ENCODE measurements around the gene MPEG1. TPM values are rescaled to one million over a fixed set of nuclear protein-coding genes. Genes with fewer than 3 reads are reported as not detected.

Gene MPEG1, protein sequence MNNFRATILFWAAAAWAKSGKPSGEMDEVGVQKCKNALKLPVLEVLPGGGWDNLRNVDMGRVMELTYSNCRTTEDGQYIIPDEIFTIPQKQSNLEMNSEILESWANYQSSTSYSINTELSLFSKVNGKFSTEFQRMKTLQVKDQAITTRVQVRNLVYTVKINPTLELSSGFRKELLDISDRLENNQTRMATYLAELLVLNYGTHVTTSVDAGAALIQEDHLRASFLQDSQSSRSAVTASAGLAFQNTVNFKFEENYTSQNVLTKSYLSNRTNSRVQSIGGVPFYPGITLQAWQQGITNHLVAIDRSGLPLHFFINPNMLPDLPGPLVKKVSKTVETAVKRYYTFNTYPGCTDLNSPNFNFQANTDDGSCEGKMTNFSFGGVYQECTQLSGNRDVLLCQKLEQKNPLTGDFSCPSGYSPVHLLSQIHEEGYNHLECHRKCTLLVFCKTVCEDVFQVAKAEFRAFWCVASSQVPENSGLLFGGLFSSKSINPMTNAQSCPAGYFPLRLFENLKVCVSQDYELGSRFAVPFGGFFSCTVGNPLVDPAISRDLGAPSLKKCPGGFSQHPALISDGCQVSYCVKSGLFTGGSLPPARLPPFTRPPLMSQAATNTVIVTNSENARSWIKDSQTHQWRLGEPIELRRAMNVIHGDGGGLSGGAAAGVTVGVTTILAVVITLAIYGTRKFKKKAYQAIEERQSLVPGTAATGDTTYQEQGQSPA
- total RNA-seq, result not detected

DNA sequence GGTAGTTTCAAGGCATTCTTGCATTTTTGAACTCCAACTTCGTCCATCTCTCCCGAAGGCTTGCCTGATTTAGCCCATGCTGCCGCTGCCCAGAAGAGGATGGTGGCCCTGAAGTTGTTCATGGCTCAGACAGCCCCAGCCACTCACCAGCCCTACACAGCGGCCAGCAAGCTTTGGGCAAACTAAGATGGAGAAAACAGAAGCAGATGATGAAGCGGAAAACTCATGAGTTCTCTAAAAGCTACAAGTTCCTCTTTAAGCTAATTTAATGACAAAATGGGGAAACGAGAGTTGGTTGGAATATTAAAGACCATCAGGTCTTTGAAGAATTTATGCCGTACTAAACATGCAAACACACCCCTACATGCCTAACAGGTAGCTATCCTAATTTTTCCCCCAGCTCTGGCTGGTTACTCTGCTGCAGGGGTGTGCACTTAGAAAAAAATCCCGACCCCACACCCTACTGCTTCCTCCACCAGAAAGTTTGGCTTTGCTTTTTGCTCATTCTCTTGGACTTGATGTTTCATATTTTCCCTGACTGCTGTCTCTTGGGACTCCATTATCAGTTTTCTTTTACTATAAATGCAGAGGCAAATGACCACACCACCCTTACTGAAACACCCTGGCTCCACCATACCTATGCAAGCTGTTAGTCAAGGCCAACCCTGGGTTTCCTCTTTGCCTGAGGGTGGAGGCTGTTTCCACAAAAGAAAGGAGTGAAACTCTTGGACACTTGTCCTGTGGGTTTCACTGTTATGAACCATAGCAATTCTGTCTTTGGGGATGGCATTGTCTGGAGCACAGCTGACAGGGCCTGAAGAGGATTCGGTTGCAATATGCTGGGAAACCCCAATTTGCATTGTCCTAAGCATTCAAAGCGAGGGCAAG, at the start of gene MPEG1:
TSS of gene MPEG1 (minus strand) at position 184 of the 888 bp plus-strand sequence. CDS start at position 122, 62 bp downstream.
- DNase-seq, result no peak

DNA sequence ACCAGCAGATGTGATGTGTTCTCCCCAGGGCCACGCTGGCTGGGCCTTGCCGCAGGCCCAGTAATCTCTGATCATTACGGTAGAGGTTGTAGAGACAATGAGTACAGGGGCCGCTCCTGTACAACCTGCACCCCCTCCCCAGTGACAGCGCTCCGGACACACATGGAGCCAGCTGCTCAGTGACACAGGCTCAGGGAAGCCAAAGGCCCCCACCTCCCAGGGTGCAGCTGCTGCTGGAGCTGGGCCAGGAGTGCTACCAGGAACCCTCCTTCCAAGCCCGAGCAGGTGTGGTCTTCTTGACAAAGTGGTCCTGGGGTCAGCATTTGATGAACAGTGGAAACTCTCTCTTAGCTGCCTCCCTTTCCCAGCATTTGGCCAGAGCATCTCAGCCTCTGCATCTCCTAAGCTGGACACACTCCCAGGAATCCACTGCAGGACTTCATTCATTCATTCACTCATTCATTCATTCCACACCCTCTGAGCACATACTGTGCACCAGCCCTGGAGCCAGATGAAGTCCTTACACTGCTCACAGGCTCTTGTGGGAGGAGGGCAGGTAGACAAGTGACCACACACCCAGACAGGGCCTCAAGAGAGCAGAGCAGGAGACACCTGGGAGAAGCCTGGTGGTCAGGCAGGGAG, 49.6 kb upstream of the MPEG1 start:
- DNase-seq, result no peak

- DNase-seq, result no peak
These were observed 48.4 kb upstream of the MPEG1 start for GRCh38 chr11:59261150-59261549.

- no peak for DNase-seq
These were observed 47.2 kb upstream of the MPEG1 start for GRCh38 chr11:59259867-59260475.

DNA sequence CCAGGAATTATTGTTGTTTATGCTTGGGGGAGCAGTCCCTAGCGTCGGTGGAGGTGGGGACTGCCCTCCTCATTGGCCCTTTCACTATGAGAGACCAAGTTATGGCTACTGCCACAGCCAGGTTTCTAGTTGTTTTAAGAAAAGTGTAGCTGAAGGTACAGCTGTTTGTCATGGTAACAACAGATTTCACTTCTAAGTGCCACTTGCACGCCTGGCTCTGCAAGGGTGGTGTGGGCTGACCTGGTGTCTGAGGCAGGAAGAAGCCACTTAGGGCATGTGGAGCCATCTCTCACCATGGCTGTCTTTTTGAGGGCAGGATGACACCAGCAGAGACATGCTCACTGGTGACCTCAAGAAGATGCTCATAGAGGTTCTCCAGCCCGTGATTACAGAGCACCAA, 46.3 kb upstream of the MPEG1 start:
- DNase-seq, result no peak

DNA sequence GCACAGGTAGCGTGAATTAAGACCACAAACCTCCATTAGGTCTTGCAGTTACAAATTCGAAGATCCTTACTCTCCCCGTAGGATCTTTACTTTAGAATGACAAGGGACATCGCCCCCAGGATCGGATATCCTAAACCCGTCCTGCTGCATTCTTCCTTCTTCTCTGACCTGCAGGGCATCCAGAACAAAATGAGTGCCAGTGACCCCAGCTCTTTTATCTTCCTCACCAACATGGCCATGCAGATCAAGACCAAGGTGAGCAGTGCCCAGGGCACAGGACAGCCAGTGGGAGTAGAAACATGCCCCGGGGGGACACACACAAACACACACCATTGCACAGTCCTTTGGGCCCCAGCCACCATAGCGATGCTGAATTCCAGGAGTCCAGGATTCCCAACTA, 42.6 kb upstream of the MPEG1 start:
- DNase-seq, result no peak

GRCh38 chr11:59254286-59254685, 41.6 kb upstream of the MPEG1 start:
- DNase-seq, result no peak

- DNase-seq, result no peak
These were observed 40.3 kb upstream of the MPEG1 start for GRCh38 chr11:59253001-59253400.

- no peak for DNase-seq
These were observed 36.8 kb upstream of the MPEG1 start for GRCh38 chr11:59249535-59249934.

DNA sequence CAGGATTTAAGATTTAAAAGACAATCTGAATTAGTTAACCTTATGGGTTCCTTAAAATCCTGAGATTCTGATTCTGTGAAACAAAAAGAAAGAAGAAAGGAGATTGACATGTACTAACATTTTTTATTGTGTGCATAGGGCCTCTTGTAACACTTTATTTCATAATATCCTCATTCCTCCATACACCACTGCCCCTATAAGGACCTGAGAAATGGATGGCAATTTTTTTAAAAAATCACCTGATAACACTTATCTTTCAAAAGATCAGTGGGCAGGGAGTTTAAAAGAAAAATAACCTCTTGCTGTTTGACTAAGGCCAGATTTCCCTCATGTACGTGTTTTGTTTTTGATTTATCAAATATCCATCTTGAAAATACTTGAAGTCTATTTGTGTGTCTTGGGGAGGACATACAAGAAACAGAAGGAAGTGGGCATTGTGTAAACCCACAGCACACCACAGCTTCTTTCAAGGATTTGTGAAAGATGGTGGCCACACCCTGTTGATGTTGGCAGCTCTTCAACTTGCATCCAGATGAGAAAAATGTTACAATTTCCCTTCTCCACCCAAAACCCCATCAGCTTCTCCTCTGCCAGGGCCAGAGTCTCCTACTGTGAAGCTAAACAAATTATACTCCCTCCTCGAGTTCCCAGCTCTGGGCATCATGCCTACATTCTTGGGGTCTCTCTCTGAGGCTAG, 35.0 kb upstream of the MPEG1 start:
- DNase-seq, result no peak

DNA sequence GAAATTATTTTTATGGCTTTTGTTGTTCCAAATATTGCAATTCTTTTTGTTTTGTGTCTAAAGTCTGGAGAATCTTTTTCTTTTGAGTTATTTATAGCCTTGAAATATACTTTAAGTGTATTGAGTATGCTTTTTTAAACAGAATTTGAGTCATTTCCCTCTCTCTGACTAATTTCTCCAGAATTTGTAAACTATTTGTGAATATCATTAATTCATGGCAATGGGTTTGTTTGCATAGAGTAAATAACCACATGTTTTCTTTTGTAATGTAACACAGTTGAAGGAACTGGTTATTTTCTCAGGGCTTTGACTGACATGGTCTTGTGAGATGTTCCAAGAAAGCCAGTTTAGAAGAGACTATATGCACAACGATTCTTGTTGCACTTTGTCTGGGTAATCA, 30.9 kb upstream of the MPEG1 start:
- no peak for DNase-seq

DNA sequence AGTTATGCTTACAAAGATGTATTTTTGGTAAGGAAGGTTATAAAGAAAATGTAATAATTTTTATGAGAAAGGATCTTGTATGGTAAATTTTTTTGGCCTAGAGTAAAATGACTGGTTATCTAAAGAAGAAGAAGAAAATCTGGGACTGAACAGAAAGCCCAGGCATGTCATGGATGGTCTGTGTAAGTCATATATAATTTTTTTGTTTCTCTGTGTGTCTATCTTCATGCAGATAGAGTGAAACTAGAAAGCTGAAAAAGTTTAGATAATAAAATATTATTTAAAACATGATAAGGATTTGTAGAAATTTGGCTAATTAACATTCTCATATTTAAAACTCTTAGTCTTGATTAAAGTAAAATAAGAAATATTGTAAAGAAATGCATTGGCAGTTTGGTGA, 27.6 kb upstream of the MPEG1 start:
- no peak for DNase-seq

DNA sequence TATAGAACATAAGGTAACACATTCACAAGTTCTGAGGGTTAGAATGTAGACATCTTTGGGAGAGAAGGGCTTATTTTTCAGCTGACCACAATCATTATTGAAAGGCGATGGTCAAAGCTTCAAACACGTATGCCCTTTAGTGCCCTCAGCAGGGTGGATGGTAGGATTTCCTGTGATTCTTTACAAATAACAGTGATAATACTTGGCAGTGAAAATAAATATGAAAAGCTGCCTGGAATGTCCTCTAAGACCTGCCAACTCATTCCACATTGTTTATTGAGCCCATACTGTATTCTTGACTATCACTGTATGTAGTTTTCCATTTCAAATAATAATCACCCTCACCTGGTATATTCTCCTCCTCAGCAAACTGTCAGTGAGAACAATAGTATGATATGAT, 13.7 kb upstream of the MPEG1 start:
- DNase-seq, result no peak

- DNase-seq, result no peak
These were observed 12.3 kb upstream of the MPEG1 start for GRCh38 chr11:59225017-59225416.

GRCh38 chr11:59224351-59224928, 11.7 kb upstream of the MPEG1 start:
- DNase-seq, result no peak

DNA sequence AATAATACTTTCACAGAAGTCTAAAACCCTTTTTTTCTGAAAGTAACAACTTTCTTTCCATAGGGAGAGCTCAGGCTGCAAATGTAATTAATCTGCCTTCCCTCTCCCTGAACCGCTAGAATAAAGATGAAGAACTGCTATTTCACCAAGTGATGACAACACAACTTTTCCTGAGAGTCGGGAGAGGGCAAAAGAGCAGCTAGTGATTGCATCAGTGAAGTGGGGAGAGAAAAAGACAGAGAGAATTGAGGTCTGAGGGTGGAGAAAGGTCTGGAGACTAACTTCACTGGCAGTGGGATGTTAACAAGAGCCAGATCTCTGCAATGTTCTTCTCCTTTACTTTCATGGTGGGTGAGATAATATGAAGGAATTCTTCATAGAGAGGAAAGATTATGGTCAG, 10.9 kb upstream of the MPEG1 start:
- no peak for DNase-seq

GRCh38 chr11:59223177-59223576, 10.4 kb upstream of the MPEG1 start:
- DNase-seq, result no peak

- no peak for DNase-seq
These were observed 9.8 kb upstream of the MPEG1 start for GRCh38 chr11:59222464-59223060.

DNA sequence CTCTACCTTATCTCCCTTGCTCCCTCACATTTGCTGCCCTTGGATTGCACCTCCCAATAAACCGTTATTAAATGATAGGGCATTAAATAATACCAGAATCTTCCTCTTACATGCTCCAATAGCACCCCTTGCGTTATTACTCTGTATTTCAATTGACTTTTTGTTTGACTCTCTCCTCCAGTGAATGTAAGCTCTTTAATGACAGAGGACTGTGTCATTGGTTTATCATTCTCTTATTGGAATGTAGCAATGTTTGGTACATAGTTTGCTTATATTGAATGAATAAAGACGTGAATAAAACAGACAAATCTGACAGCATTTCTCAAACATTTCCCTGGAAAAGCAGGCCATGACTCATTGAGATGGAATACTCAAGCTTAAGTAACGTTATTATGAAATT, 8.7 kb upstream of the MPEG1 start:
- no peak for DNase-seq

- no peak for DNase-seq
These were observed 7.1 kb upstream of the MPEG1 start for GRCh38 chr11:59219836-59220235.

DNA sequence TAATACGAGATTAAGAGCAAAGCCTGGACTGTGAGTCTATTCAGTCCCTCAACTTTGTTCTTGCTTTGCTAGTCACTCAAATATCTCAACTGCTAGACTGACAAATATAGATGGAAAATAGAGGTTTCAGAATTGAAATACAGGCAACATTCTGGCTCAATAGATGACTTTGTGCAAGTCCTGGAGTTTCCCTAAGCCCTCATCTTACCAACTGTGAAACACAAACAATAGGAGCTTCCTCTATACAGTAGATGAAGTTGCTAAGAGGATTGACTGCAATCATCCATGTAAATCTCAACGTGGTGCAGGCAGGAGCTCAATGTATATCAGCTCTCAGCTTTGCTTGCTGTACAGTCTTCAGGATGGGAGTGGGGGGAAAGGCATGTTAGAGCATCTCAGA, 6.2 kb upstream of the MPEG1 start:
- DNase-seq, result no peak
